GM13977 (cell line): Measurements from ENCODE around the gene BTBD10.
A peak's percentile ranks its signal among the peaks of the same experiment; 100 is the strongest.

Experiments used
- DNase-seq: peaks from one replicate; pipeline ENCODE4 v3.0.0; 2012; ENCODE audit warnings: low spot score
- CTCF ChIP-seq: IDR thresholded peaks from 2 replicates; pipeline ENCODE4 v1.5.1; 2012; ENCODE audit warnings: mild to moderate bottlenecking, control low read depth; ENCODE audit not compliant: insufficient read depth; ENCODE audit errors: extremely low read depth, missing control alignments
- in situ Hi-C: fragments of 300-500 bp; cut with MboI; formaldehyde crosslinking; loops from one replicate; pipeline ENCODE4 v1.12.0; 2022; ENCODE audit warnings: low sequenced_read_pairs, low pct_unique_long_range_greater_than_20kb, mixed read lengths, inconsistent platforms; ENCODE audit not compliant: unreplicated experiment

The BTBD10 gene

GRCh38 chr11:13462901-13463778 is at the start of gene BTBD10:
TSS of gene BTBD10 (minus strand) at chr11:13463222. CDS start at chr11:13445124, 18,098 bp downstream.
- TF ChIP-seq CTCF = no peak
- peak; percentile 91 for DNase-seq
- in situ Hi-C loops = no loop called here

- no peak for TF ChIP-seq CTCF
- DNase-seq = no peak
- in situ Hi-C loops = no loop called here
Observed at GRCh38 chr11:13503393-13503792, 40.4 kb upstream of the BTBD10 start.

- in situ Hi-C loops = no loop called here
- TF ChIP-seq CTCF = no peak
Observed at GRCh38 chr11:13502492-13502891, 39.5 kb upstream of the BTBD10 start.

GRCh38 chr11:13495929-13496328 is 32.9 kb upstream of the BTBD10 start, which contains the start of gene PTH:
TSS of gene PTH (minus strand) at chr11:13495997. CDS start at chr11:13492855, 3,142 bp downstream.
- in situ Hi-C loops = no loop called here
- TF ChIP-seq CTCF = no peak

More at GRCh38 chr11:13502492-13502891, 39.5 kb upstream of the BTBD10 start:
- no peak for DNase-seq

GRCh38 chr11:13494051-13494450 is 31.0 kb upstream of the BTBD10 start:
- no peak for DNase-seq
- in situ Hi-C loops = no loop called here
- no peak for TF ChIP-seq CTCF

More at GRCh38 chr11:13495929-13496328, 32.9 kb upstream of the BTBD10 start, which contains the start of gene PTH:
- no peak for DNase-seq

- peak; percentile 51 for TF ChIP-seq CTCF
- in situ Hi-C loops = no loop called here
- DNase-seq = peak; percentile 42
Observed at GRCh38 chr11:13487661-13488030, 24.6 kb upstream of the BTBD10 start.
